ENCODE results near the gene NOVA2. TPM values are rescaled to one million over a fixed set of nuclear protein-coding genes. Genes with fewer than 3 reads are reported as not detected.

Gene NOVA2
- total and polyA plus RNA-seq, 9 of the 15 experiments (the other 6 are each of a cell fraction or from before 2014, with no cell fraction given): not detected

DNA sequence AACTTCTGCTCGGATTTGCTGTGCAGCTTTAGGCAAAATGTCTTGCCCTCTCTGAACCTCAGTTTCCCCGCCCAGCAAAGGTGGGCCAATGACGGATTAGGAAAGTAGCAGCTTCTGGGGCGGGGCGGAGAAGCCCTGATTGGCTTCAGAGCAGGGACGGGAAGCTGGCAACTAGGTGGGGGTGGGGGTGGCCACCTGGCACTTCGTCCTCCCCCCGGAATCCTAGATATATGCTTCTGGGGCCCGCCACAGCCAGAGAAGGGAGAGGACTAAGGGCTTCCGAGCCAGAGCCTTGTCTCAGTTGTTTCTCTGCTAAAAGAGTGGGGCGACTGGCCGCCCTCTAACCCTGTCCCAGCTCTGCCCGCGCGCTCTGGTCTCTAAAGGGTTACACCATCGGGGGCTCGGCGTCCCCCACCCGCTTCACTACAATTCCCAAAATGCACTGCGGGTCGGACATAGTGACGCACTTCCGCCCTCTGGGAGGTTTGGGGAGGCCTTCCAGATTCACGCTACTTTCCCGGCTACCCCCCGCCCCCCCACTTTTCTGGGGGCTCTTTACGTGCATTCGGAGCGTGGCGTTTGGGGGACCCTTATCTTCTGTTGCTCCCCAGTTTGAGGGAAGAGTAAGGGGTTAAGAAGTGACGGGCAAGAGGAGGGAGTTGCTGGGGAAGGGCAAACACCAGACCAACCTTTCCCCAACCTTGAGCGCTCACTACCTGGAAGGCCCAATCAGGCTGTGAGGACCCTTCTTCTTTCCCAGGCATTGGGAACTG, 87.1 kb downstream of the NOVA2 start (continued):
- TF ChIP-seq, protein P1, sequence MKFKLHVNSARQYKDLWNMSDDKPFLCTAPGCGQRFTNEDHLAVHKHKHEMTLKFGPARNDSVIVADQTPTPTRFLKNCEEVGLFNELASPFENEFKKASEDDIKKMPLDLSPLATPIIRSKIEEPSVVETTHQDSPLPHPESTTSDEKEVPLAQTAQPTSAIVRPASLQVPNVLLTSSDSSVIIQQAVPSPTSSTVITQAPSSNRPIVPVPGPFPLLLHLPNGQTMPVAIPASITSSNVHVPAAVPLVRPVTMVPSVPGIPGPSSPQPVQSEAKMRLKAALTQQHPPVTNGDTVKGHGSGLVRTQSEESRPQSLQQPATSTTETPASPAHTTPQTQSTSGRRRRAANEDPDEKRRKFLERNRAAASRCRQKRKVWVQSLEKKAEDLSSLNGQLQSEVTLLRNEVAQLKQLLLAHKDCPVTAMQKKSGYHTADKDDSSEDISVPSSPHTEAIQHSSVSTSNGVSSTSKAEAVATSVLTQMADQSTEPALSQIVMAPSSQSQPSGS (CRISPR knock-in tag; IDR thresholded peaks at IDR 0.05): no peak
- TF ChIP-seq ZNF444 (CRISPR knock-in tag; IDR thresholded peaks at IDR 0.05) (no peak), BRD4 (IDR thresholded peaks at IDR 0.05) (no peak), ZNF274 (IDR thresholded peaks at IDR 0.05; ENCODE audit: borderline replicate concordance, low read depth, low read length) (no peak), NFYB (IDR thresholded peaks at IDR 0.05; ENCODE audit: extremely low read depth, insufficient read length) (peak; percentile 14), RBM17 (IDR thresholded peaks at IDR 0.05; ENCODE audit: borderline replicate concordance, low read depth, low read length) (no peak), ETS2 (tag; IDR thresholded peaks at IDR 0.05; ENCODE audit: borderline replicate concordance, poor library complexity, severe bottlenecking) (no peak), BHLHE40 (IDR thresholded peaks at IDR 0.05; ENCODE audit: low read length) (peak; percentile 27; the same call in 1 of the 2 replicates), MAFF (IDR thresholded peaks at IDR 0.05; ENCODE audit: low read length) (no peak), PHB (CRISPR knock-in tag; IDR thresholded peaks at IDR 0.05) (no peak), HMG20A (CRISPR knock-in tag; conservative IDR thresholded peaks at IDR 0.05) (no peak), EHMT2 (IDR thresholded peaks at IDR 0.05) (no peak), NFE2 (IDR thresholded peaks at IDR 0.05; ENCODE audit: low read depth) (no peak), CBX5 (IDR thresholded peaks at IDR 0.05; ENCODE audit: borderline replicate concordance, low read depth) (no peak), TAL1 (IDR thresholded peaks at IDR 0.05) (no peak), TRIM28 (IDR thresholded peaks at IDR 0.05) (no peak), XRCC3 (IDR thresholded peaks at IDR 0.05) (no peak), ELF1 (tag; IDR thresholded peaks at IDR 0.05) (peak; percentile 23; the same call in 1 of the 2 replicates), SNRNP70 (optimal IDR thresholded peaks at IDR 0.05; ENCODE audit: low read depth, low read length) (no peak), CBFA2T2 (conservative IDR thresholded peaks at IDR 0.05) (no peak)
- TF ChIP-seq, protein P2, sequence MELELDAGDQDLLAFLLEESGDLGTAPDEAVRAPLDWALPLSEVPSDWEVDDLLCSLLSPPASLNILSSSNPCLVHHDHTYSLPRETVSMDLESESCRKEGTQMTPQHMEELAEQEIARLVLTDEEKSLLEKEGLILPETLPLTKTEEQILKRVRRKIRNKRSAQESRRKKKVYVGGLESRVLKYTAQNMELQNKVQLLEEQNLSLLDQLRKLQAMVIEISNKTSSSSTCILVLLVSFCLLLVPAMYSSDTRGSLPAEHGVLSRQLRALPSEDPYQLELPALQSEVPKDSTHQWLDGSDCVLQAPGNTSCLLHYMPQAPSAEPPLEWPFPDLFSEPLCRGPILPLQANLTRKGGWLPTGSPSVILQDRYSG (tag; conservative IDR thresholded peaks at IDR 0.05; ENCODE audit: low read depth): 0 out of 2 replicates have a peak, but pooled peaks have one; percentile 37
- TF ChIP-seq, protein P3, sequence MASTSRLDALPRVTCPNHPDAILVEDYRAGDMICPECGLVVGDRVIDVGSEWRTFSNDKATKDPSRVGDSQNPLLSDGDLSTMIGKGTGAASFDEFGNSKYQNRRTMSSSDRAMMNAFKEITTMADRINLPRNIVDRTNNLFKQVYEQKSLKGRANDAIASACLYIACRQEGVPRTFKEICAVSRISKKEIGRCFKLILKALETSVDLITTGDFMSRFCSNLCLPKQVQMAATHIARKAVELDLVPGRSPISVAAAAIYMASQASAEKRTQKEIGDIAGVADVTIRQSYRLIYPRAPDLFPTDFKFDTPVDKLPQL (IDR thresholded peaks at IDR 0.05; ENCODE audit: extremely low read depth, insufficient read length): no peak
